ENCODE results near the gene TPST1. TPM values are rescaled to one million over a fixed set of nuclear protein-coding genes. Genes with fewer than 3 reads are reported as not detected.
"Not testable (repeated sequence)": the region's sequence is repeated elsewhere in the genome, so short reads cannot be mapped to it uniquely, and the experiment has no call there.

Gene TPST1
- total RNA-seq, 2 experiments from 2014 or later, result 2.0 to 2.9 TPM

DNA sequence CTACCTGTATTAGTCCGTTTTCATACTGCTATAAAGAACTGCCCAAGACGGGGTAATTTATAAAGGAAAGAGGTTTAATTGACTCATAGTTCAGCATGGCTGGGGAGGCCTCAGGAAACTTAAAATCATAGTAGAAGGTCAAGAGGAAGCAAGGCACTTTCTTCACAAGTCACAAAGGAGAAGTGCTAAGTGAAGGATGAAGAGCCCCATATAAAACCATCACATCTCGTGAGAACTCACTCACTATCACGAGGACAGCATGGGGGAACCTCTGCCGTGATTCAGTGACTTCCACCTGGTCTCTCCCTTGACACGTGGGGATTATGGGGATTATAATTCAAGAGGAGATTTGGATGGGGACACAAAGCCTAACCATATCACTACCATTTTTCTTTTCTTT lies 119.9 kb downstream of the TPST1 start:
- peaks cover 12% of the 10 kb centered on the region for H3K9me3 Mint-ChIP-seq
- H3K36me3 Mint-ChIP-seq; H3K4me3 Mint-ChIP-seq; DNase-seq; H3K27ac Mint-ChIP-seq; H3K4me1 Mint-ChIP-seq; POLR2A ChIA-PET; ATAC-seq (ENCODE audit: low read depth); H3K27me3 Mint-ChIP-seq: not testable (repeated sequence)

DNA sequence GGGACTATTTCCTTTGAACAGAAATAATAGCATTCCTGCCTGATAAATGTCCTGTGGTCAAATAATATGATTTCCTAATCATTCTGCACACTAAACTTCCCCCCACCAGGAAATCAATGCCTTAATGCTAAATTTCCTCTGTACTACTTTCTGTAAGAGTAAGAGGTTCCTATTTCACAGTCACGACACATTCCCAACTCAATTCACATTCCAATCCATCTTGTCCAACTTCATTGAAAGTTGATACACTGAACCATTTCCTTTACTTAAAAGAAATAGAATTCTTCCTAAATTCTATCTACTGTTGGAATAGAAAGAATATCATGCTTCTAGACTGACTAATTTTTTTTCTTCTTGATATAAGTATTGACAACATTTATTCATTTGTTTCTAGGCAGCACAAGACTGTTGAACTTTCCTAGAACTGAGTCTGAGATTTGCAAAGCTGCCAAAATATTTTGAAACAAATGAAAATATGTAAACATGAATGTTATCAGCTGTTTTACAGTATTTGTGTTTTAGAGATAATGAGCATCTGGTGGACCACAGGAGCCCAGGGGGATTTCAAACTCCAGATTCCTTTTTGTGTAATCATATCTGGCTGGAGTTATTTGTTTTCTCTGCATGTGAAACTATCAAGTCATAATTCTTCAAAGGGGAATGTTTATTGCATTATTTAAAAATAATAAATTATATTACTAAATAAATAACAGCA lies 121.5 kb downstream of the TPST1 start:
- Mint-ChIP-seq H3K36me3 (no peaks in the 10 kb centered on the region), H3K27me3 (no peaks in the 10 kb centered on the region), H3K9me3 (peaks cover 5% of the 10 kb centered on the region), H3K4me3 (no peak overlapping the region), H3K4me1 (no peaks in the 10 kb centered on the region), H3K27ac (no peak overlapping the region)
- ATAC-seq (ENCODE audit: low read depth) (no peak), DNase-seq (no peak)
- POLR2A ChIA-PET, result no interaction called here

DNA sequence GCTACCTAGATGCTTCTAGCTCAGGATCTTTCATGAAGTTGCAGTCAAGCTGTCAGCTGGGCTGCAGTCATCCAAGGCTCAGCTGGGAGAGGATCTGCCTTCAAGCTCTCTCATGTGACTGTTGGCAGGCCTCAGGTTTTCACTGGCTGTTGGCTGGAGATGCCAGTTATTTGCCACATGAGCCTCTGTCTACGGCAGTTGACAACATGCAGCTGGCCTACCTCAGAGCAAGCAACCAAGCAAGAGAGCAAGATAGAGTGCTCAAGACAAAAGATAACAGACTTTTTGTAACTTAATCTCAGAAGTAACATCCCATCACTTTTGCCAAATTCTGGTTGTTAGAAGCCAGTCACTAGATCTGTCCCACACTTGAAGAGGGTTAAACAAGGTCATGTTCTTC lies 125.8 kb downstream of the TPST1 start:
- Mint-ChIP-seq H3K4me1 (no peaks in the 10 kb centered on the region), H3K36me3 (no peaks in the 10 kb centered on the region), H3K27me3 (no peaks in the 10 kb centered on the region), H3K9me3 (peaks cover 5% of the 10 kb centered on the region), H3K4me3 (no peak overlapping the region), H3K27ac (no peak overlapping the region)
- DNase-seq (no peak), ATAC-seq (ENCODE audit: low read depth) (no peak)
- POLR2A ChIA-PET, result no interaction called here

DNA sequence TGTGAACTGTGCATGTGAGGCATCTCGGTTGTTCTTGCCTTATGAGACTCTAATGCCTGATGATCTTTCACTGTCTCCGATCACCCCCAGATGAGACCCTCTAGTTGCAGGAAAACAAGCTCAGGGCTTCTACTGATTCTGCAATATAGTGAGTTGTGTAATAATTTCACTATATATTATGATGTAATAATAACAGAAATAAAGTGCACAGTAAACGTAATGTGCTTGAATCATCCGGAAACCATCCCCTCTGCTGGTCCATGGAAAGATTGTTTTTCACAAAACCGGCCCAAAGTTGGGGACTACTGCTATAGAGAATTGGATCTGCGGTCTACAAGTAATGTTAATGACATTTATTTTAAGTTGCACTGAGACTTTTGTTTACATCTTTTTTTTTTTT lies 126.7 kb downstream of the TPST1 start:
- no peak for DNase-seq
- no peaks in the 10 kb centered on the region for H3K4me1 Mint-ChIP-seq
- H3K36me3 Mint-ChIP-seq, result no peaks in the 10 kb centered on the region
- H3K4me3 Mint-ChIP-seq, result no peak overlapping the region
- ATAC-seq (ENCODE audit: low read depth), result no peak
- POLR2A ChIA-PET, result no interaction called here
- H3K9me3 Mint-ChIP-seq, result peaks cover 12% of the 10 kb centered on the region
- H3K27me3 Mint-ChIP-seq, result no peaks in the 10 kb centered on the region
- H3K27ac Mint-ChIP-seq, result no peak overlapping the region

DNA sequence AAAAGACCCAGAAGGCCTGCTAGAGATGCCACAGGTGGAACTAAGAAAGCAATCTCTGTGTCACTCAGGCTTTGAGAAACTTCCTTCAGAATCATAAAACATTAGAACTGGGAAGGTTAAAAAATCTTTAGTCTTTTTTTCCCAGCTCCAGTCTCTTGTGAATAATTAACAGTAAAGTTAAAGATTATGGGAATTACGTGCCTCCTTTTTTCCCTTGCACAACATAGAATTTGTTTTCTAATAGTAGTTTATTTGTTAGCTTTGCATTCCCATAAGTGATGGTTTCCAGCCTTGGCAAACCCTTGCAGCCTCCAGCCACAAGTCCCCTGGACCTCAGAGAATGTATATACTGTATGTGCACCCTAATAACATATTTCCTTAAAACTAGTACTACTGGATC lies 128.3 kb downstream of the TPST1 start:
- Mint-ChIP-seq H3K27me3 (no peaks in the 10 kb centered on the region), H3K27ac (no peak overlapping the region), H3K9me3 (peaks cover 15% of the 10 kb centered on the region), H3K4me3 (no peak overlapping the region), H3K36me3 (no peaks in the 10 kb centered on the region), H3K4me1 (no peaks in the 10 kb centered on the region)
- no peak for ATAC-seq (ENCODE audit: low read depth)
- no peak for DNase-seq
- POLR2A ChIA-PET, result no interaction called here

DNA sequence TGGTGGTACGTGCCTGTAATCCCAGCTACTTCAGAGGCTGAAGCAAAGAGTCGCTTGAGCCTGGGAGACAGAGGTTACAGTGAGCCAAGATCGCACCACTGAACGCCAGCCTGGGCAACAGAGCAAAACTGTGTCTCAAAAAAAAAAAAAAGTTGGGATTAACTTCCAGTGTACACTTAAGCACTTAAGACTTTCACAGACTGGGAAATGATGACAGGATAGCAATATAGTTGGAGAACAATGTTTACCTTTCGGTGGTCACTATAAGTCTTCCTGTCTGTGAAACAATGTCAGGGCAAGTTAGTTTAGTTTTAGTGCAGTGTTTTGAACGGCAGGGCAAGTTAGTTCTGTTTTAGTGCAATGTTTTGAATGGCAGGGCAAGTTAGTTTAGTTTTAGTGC lies 130.2 kb downstream of the TPST1 start:
- DNase-seq, result no peak
- ATAC-seq (ENCODE audit: low read depth), result no peak
- H3K9me3 Mint-ChIP-seq, result peaks cover 26% of the 10 kb centered on the region
- no peaks in the 10 kb centered on the region for H3K27me3 Mint-ChIP-seq
- no peak overlapping the region for H3K4me3 Mint-ChIP-seq
- H3K36me3 Mint-ChIP-seq, result peaks cover 4% of the 10 kb centered on the region
- no peaks in the 10 kb centered on the region for H3K4me1 Mint-ChIP-seq
- POLR2A ChIA-PET, result no interaction called here
- no peak overlapping the region for H3K27ac Mint-ChIP-seq

DNA sequence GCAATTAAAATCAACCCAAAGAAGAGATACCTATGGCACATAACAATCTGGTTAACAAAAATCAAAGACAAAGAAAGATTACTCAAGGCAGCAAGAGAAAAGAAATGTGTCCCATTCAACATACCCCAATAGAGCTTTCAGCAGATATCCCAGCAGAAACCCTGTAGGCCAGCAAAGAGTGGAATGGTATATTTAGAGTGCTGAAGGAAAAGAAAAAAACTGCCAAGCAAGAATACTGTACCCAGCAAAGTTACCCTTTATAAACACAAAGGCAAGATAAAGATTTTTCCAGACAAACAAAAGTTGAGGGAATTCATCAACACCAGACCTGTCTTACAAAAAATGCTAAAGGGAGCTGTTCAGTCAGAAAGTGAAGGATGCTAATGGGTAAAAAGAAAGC lies 131.6 kb downstream of the TPST1 start:
- Mint-ChIP-seq H3K27ac (no peak overlapping the region), H3K9me3 (peaks cover 28% of the 10 kb centered on the region), H3K36me3 (peaks cover 4% of the 10 kb centered on the region), H3K27me3 (no peaks in the 10 kb centered on the region), H3K4me3 (no peak overlapping the region), H3K4me1 (no peaks in the 10 kb centered on the region)
- POLR2A ChIA-PET, result no interaction called here
- DNase-seq (no peak), ATAC-seq (ENCODE audit: low read depth) (no peak)

DNA sequence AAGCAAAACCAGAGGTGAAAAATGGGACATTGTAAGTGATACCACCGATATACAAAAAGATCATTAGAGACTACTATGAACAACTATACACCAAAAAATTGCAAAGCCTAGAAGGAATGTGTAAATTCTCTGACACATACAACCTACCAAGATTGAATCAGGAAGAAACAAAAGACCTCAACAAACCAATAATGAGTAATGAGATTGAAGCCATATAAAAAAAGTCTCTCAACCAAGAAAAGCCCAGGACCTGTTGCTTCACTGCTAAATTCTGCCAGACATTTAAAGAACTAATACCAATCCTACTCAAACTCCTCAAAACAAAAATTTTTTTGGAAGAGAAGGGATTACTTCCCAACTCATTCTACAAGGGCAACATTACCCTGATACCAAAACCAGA lies 134.0 kb downstream of the TPST1 start:
- no peak for ATAC-seq (ENCODE audit: low read depth)
- Mint-ChIP-seq H3K4me1 (no peaks in the 10 kb centered on the region), H3K27me3 (no peaks in the 10 kb centered on the region), H3K27ac (no peak overlapping the region), H3K36me3 (peaks cover 4% of the 10 kb centered on the region), H3K4me3 (no peak overlapping the region), H3K9me3 (peaks cover 28% of the 10 kb centered on the region)
- POLR2A ChIA-PET, result no interaction called here
- DNase-seq, result no peak

DNA sequence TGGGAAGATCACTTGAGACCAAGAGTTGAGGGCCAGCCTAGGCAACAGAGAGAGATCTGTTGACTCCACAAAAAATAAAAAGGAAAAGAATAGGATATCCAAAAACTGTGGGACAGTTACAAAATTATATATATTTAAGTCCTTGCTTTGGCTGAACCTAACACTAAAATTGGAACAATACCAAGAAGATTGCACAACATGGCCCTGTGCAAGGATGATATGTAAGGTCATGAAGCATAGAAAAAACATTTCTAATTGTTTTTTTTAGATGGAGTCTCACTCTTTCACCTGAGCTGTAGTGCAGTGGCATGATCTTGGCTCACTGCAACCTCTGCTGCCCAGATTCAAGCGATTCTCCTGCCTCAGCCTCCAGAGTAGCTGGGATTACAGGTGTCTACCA lies 139.0 kb downstream of the TPST1 start:
- Mint-ChIP-seq H3K9me3 (peaks cover 12% of the 10 kb centered on the region), H3K27ac (no peak overlapping the region), H3K4me3 (no peak overlapping the region), H3K4me1 (peaks cover 3% of the 10 kb centered on the region), H3K27me3 (peaks cover 2% of the 10 kb centered on the region), H3K36me3 (peaks cover 2% of the 10 kb centered on the region)
- ATAC-seq (ENCODE audit: low read depth) (no peak), DNase-seq (no peak)
- POLR2A ChIA-PET, result no interaction called here

DNA sequence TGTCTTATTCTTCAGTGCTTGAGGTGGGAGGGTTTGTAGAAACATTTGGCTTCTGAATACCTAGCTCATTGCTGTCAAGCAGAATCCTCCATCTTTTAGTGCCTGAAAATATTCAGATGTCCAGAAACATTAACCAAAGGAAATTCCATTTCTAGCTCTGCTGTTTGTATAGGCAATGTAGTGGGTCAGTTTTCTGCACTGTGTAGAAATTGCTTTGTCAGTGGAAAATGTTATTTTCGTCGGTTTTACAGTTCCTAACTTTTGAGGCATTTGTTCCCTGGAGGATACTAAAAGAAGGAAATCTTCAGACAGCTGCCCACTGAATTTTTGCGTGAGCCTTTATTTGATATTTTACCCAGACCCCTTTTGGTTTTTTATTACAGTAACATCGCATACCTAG lies 143.4 kb downstream of the TPST1 start:
- H3K36me3 Mint-ChIP-seq, result no peaks in the 10 kb centered on the region
- H3K9me3 Mint-ChIP-seq, result no peaks in the 10 kb centered on the region
- no peak for DNase-seq
- H3K27me3 Mint-ChIP-seq, result peaks cover 2% of the 10 kb centered on the region
- H3K4me1 Mint-ChIP-seq, result peaks cover 3% of the 10 kb centered on the region
- POLR2A ChIA-PET, result no interaction called here
- H3K4me3 Mint-ChIP-seq, result no peak overlapping the region
- ATAC-seq (ENCODE audit: low read depth), result no peak
- H3K27ac Mint-ChIP-seq, result no peak overlapping the region

DNA sequence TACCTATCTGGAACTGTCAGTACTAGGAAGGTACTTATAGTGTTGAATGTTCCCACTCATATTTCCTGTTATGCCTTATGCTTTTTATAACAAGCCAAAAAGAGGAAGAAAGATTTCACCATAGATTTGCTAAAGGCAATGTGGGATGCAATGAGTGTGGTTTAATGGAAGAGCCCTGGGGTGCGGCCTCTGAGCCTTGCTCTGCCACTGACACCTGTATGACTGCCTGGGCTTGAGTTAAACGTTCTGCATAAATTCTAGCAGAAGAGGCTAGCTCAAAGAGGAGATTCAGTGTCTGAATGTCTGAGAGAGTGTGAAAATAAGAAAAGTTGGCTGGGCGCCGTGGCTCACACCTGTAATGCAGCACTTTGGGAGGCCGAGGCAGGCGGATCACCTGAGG lies 143.8 kb downstream of the TPST1 start:
- H3K9me3 Mint-ChIP-seq, result no peaks in the 10 kb centered on the region
- no peak overlapping the region for H3K27ac Mint-ChIP-seq
- POLR2A ChIA-PET, result no interaction called here
- no peaks in the 10 kb centered on the region for H3K36me3 Mint-ChIP-seq
- peaks cover 3% of the 10 kb centered on the region for H3K4me1 Mint-ChIP-seq
- H3K27me3 Mint-ChIP-seq, result peaks cover 2% of the 10 kb centered on the region
- DNase-seq (no peak), ATAC-seq (ENCODE audit: low read depth) (no peak)
- no peak overlapping the region for H3K4me3 Mint-ChIP-seq

DNA sequence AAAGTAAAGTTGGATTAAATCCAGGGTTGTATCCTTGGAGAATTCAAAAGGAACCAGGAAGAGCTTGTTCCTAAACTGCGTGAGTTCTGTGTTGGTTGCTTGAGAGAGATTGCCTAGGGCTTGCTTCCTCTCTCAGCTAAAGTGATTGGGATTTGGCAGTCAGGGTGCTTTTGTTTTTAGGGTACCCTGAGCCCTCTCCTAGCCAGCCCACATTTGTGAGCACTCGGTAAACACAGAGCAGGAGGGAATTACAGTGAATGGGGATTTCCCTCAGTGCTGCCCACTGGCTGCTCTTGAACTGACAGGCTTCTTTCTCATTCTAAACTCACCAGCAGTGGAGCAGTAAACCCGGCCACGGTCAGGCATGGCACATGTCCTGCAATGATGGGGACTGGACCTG lies 146.9 kb downstream of the TPST1 start:
- Mint-ChIP-seq H3K4me3 (no peak overlapping the region), H3K27ac (no peak overlapping the region), H3K4me1 (peaks cover 3% of the 10 kb centered on the region), H3K27me3 (no peaks in the 10 kb centered on the region), H3K36me3 (no peaks in the 10 kb centered on the region), H3K9me3 (no peaks in the 10 kb centered on the region)
- POLR2A ChIA-PET, result no interaction called here
- ATAC-seq (ENCODE audit: low read depth), result no peak
- no peak for DNase-seq

DNA sequence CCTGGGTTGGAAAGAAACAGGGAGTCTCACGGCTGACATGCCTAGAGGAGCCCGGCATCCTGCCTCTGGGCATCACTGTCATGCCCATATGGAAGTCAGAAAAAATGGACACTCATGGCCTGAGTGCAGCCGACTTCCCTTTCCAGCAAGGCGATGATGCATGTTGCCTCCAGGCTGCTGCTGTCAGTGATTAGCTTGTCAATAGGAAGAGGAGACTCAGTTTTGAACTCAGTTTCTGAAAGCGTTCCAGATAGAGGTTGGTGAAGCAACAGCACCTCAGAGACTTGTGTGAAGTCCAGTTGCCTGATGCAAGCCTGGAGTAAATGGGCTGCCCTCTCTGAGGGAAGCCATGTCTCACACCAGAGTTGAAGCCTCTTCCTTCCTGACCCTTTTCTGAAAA lies 148.4 kb downstream of the TPST1 start:
- Mint-ChIP-seq H3K9me3 (no peaks in the 10 kb centered on the region), H3K36me3 (no peaks in the 10 kb centered on the region), H3K27me3 (no peaks in the 10 kb centered on the region), H3K4me1 (peaks cover 3% of the 10 kb centered on the region), H3K4me3 (no peak overlapping the region), H3K27ac (no peak overlapping the region)
- no peak for DNase-seq
- no peak for ATAC-seq (ENCODE audit: low read depth)
- POLR2A ChIA-PET, result no interaction called here

DNA sequence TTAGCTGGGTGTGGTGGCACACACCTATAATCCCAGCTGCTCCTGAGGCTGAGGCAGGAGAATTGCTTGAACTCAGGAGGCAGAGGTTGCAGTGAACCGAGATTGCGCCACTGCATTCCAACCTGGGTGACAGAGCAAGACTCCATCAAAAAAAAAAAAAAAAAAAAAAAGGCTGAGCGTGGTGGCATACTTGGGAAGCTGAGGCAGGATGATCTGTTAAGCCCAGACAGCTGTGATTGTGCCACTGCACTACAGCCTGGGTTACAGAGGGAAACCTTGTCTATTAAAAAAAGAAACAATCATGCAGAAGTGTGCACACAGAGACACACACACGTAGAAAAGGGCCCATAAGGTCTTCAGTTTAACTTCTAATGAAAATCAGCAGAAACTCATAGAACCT lies 150.6 kb downstream of the TPST1 start:
- no peak for ATAC-seq (ENCODE audit: low read depth)
- no peak for DNase-seq
- H3K4me3 Mint-ChIP-seq, result no peak overlapping the region
- no peaks in the 10 kb centered on the region for H3K36me3 Mint-ChIP-seq
- H3K9me3 Mint-ChIP-seq, result no peaks in the 10 kb centered on the region
- no peaks in the 10 kb centered on the region for H3K4me1 Mint-ChIP-seq
- no peaks in the 10 kb centered on the region for H3K27me3 Mint-ChIP-seq
- no peak overlapping the region for H3K27ac Mint-ChIP-seq
- POLR2A ChIA-PET, result no interaction called here

DNA sequence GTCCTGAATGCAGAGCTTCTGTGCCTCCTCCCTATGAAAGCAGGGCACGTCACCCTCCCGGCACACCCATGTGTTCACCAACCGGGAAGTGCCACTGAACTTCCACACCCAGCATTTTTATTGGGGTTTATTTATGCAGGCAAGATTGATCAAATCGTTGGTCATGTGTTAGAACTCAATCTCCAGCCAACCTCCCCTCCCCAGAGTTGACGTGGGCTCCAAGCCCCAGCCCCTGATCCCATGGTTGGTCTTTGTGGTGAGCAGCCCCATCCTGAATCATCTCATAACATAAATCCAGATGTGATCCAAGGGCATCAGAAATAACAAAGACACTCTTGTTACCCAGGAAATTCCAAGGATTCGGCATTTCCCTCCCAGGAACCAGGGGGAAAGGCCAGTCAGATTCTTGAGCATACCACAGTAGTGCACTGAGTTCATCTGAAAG lies 151.2 kb downstream of the TPST1 start:
- ATAC-seq (ENCODE audit: low read depth) (no peak), DNase-seq (no peak)
- H3K4me1 Mint-ChIP-seq, result no peaks in the 10 kb centered on the region
- H3K9me3 Mint-ChIP-seq, result no peaks in the 10 kb centered on the region
- POLR2A ChIA-PET, result no interaction called here
- no peak overlapping the region for H3K4me3 Mint-ChIP-seq
- no peak overlapping the region for H3K27ac Mint-ChIP-seq
- no peaks in the 10 kb centered on the region for H3K27me3 Mint-ChIP-seq
- no peaks in the 10 kb centered on the region for H3K36me3 Mint-ChIP-seq
